ENCODE results near the gene PLEK2.

The PLEK2 gene

GRCh38 chr14:67428501-67429031, 16.6 kb upstream of the PLEK2 start:
- Histone ChIP-seq H3K4me1 (ENCODE audit: control insufficient read depth, insufficient read depth, low read length) (peaks cover 9% of the 10 kb centered on the region), H3K27me3 (ENCODE audit: control insufficient read depth in 1 of 2, insufficient read depth in 2 of 2, low read length in 2 of 2) (peaks cover 0 to 2% of the 10 kb centered on the region in 2 donors), H3K27ac (ENCODE audit: low read length) (no peak overlapping the region), H3K9me3 (ENCODE audit: control insufficient read depth in 2 of 2, low read length in 2 of 2) (no peaks in the 10 kb centered on the region), H3K9ac (ENCODE audit: low read length in 2 of 2) (no peak overlapping the region), H3K4me3 (ENCODE audit: low read length in 2 of 2) (no peak overlapping the region), H3K36me3 (ENCODE audit: control insufficient read depth in 2 of 2, insufficient read depth in 2 of 2, low read length in 2 of 2) (no peaks in the 10 kb centered on the region)

GRCh38 chr14:67426983-67427606, 15.1 kb upstream of the PLEK2 start:
- no peak overlapping the region for H3K9ac ChIP-seq (ENCODE audit: low read length in 2 of 2)

DNA sequence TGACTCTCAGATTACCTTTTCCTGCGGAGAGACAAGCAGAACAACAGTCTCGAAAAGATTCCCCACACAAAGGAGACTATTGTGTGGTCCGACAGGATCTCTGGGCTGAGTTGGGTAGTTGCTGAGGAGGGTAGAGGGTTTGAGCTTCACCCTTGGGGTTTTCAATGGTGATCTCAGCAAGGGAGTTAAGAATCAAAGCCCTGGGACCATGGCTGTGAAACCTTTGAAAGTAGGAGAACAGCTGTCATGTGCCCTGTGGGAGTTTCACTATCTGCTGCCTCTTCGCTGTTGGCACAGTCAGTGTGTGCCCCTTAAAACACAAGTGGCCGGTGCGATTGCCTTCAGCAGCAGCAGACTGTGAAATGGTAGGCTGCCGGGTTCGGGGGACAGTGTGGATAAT, 14.2 kb upstream of the PLEK2 start:
- H3K27ac ChIP-seq (ENCODE audit: low read length): no peak overlapping the region

More at GRCh38 chr14:67426983-67427606, 15.1 kb upstream of the PLEK2 start:
- Histone ChIP-seq H3K9me3 (ENCODE audit: control insufficient read depth in 2 of 2, low read length in 2 of 2) (no peaks in the 10 kb centered on the region), H3K4me1 (ENCODE audit: control insufficient read depth, insufficient read depth, low read length) (peaks cover 3% of the 10 kb centered on the region), H3K27ac (ENCODE audit: low read length) (no peak overlapping the region), H3K27me3 (ENCODE audit: control insufficient read depth in 1 of 2, insufficient read depth in 2 of 2, low read length in 2 of 2) (peaks cover 0 to 2% of the 10 kb centered on the region in 2 donors), H3K4me3 (ENCODE audit: low read length in 2 of 2) (no peak overlapping the region), H3K36me3 (ENCODE audit: control insufficient read depth in 2 of 2, insufficient read depth in 2 of 2, low read length in 2 of 2) (no peaks in the 10 kb centered on the region)

GRCh38 chr14:67425608-67426007, 13.6 kb upstream of the PLEK2 start:
- Histone ChIP-seq H3K27ac (ENCODE audit: low read length) (no peak overlapping the region), H3K9ac (ENCODE audit: low read length in 2 of 2) (no peak overlapping the region), H3K4me3 (ENCODE audit: low read length in 2 of 2) (no peak overlapping the region), H3K27me3 (ENCODE audit: control insufficient read depth in 1 of 2, insufficient read depth in 2 of 2, low read length in 2 of 2) (peaks cover 0 to 2% of the 10 kb centered on the region in 2 donors), H3K4me1 (ENCODE audit: control insufficient read depth, insufficient read depth, low read length) (no peaks in the 10 kb centered on the region), H3K36me3 (ENCODE audit: control insufficient read depth in 2 of 2, insufficient read depth in 2 of 2, low read length in 2 of 2) (no peaks in the 10 kb centered on the region), H3K9me3 (ENCODE audit: control insufficient read depth in 2 of 2, low read length in 2 of 2) (no peaks in the 10 kb centered on the region)

More for the DNA sequence above, 14.2 kb upstream of the PLEK2 start:
- Histone ChIP-seq H3K4me3 (ENCODE audit: low read length in 2 of 2) (no peak overlapping the region), H3K4me1 (ENCODE audit: control insufficient read depth, insufficient read depth, low read length) (no peaks in the 10 kb centered on the region), H3K36me3 (ENCODE audit: control insufficient read depth in 2 of 2, insufficient read depth in 2 of 2, low read length in 2 of 2) (no peaks in the 10 kb centered on the region), H3K9me3 (ENCODE audit: control insufficient read depth in 2 of 2, low read length in 2 of 2) (no peaks in the 10 kb centered on the region), H3K9ac (ENCODE audit: low read length in 2 of 2) (no peak overlapping the region), H3K27me3 (ENCODE audit: control insufficient read depth in 1 of 2, insufficient read depth in 2 of 2, low read length in 2 of 2) (peaks cover 0 to 2% of the 10 kb centered on the region in 2 donors)

DNA sequence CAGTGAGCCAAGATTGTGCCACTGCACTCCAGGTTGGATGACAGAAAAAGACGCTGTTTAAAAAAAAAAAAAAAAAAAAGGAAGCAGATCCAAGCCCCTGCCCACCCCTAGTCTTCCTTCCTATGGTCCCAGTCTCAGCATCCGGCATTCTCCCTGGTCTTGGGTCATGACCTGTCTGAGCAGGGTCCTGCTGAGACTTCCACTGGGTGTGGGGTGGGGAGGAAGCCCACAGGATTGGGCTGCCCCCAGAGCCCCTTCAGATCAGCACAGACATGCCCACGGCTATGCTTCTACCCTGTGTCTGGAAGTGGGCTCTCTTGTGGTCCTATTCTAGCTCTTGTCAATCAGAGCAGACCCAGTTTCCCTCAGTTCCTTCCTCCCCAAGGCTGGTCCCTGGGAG, 12.6 kb upstream of the PLEK2 start:
- H3K4me1 ChIP-seq (ENCODE audit: control insufficient read depth, insufficient read depth, low read length): no peaks in the 10 kb centered on the region
- no peak overlapping the region for H3K4me3 ChIP-seq (ENCODE audit: low read length in 2 of 2)
- H3K27ac ChIP-seq (ENCODE audit: low read length): no peak overlapping the region
- H3K27me3 ChIP-seq (ENCODE audit: control insufficient read depth in 1 of 2, insufficient read depth in 2 of 2, low read length in 2 of 2): peaks cover 0 to 2% of the 10 kb centered on the region in 2 donors
- no peaks in the 10 kb centered on the region for H3K36me3 ChIP-seq (ENCODE audit: control insufficient read depth in 2 of 2, insufficient read depth in 2 of 2, low read length in 2 of 2)
- H3K9ac ChIP-seq (ENCODE audit: low read length in 2 of 2): no peak overlapping the region
- H3K9me3 ChIP-seq (ENCODE audit: control insufficient read depth in 2 of 2, low read length in 2 of 2): no peaks in the 10 kb centered on the region

GRCh38 chr14:67423424-67423823, 11.5 kb upstream of the PLEK2 start:
- no peak overlapping the region for H3K9ac ChIP-seq (ENCODE audit: low read length in 2 of 2)
- H3K4me1 ChIP-seq (ENCODE audit: control insufficient read depth, insufficient read depth, low read length): no peaks in the 10 kb centered on the region
- no peaks in the 10 kb centered on the region for H3K36me3 ChIP-seq (ENCODE audit: control insufficient read depth in 2 of 2, insufficient read depth in 2 of 2, low read length in 2 of 2)
- no peak overlapping the region for H3K27ac ChIP-seq (ENCODE audit: low read length)
- H3K4me3 ChIP-seq (ENCODE audit: low read length in 2 of 2): no peak overlapping the region
- no peaks in the 10 kb centered on the region for H3K9me3 ChIP-seq (ENCODE audit: control insufficient read depth in 2 of 2, low read length in 2 of 2)
- H3K27me3 ChIP-seq (ENCODE audit: control insufficient read depth in 1 of 2, insufficient read depth in 2 of 2, low read length in 2 of 2): peaks cover 0 to 2% of the 10 kb centered on the region in 2 donors

DNA sequence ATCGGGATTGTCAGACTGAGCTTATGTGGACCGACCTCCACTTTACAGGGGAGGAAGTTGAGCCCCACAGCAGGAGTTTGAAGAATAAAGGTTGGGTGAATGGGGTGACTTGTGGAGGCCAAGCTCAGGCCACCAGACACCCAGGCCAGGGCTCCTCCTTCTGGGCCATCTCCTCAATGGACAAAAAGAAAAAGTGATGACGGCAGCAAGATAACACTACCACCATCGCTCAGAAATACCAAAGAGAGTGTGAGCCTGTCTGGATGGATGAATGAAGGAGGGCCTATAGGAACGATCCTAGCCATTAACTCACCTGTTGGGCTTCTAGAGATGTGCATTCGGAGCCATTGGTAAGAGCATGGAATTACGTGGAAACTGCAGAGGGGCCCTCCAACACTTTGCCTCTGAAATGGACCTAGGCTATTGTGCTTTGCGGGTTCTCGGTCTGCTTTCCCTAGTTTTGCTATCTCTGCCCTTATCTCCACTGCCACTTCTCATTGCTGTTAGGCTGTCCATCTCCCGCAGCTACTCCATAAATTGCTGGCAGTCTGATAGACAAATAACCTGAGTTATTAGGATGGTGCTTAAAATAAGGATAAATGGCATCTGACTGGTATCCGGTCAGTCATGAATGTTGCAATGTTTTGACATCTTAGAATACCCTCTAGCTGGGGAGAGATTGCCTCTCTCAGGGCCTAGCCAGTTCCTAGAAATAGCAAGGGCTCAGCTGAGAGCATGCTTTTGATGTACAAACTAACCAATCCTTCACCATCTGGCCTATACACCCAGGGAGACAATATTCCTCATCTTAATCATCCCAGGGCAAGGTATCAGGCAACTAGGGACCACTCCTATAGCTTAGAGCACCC, 9.6 kb upstream of the PLEK2 start:
- no peak overlapping the region for H3K4me3 ChIP-seq (ENCODE audit: low read length in 2 of 2)
- H3K4me1 ChIP-seq (ENCODE audit: control insufficient read depth, insufficient read depth, low read length): no peaks in the 10 kb centered on the region
- no peak overlapping the region for H3K9ac ChIP-seq (ENCODE audit: low read length in 2 of 2)
- H3K9me3 ChIP-seq (ENCODE audit: control insufficient read depth in 2 of 2, low read length in 2 of 2): no peaks in the 10 kb centered on the region
- H3K36me3 ChIP-seq (ENCODE audit: control insufficient read depth in 2 of 2, insufficient read depth in 2 of 2, low read length in 2 of 2): no peaks in the 10 kb centered on the region
- H3K27ac ChIP-seq (ENCODE audit: low read length): no peak overlapping the region
- peaks cover 0 to 2% of the 10 kb centered on the region in 2 donors for H3K27me3 ChIP-seq (ENCODE audit: control insufficient read depth in 1 of 2, insufficient read depth in 2 of 2, low read length in 2 of 2)

DNA sequence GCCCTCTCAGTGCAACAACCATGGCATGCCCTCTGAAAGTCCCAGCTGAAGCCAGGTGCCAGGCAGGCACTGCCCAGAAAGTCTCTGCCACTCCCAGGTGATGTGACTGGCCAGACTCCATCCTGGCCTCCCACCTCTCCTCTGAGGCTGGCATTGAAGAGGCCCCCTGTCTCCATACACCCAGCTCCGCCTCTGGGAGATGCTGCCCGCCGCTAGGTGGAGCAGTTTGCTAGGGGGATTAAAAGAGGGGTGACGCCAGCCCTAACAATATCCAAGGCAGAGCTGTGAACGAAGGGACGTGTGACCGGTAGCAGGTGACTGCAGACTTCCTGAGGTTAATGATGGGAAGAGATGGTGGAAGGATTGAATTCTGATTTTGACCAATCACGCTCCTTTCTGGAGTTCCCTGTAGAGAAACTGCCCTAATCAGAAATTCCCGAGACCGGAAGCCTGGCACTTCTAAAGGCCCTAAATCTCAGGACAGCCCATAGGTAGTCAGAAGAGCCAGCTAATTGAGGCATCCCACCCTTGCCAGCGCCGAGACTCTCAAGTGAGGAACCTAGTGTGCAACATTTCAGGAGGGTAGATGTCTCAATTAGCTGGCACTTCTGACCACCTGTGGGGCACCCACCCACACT, 8.3 kb upstream of the PLEK2 start:
- Histone ChIP-seq H3K27me3 (ENCODE audit: control insufficient read depth in 1 of 2, insufficient read depth in 2 of 2, low read length in 2 of 2) (peaks cover 0 to 3% of the 10 kb centered on the region in 2 donors), H3K4me3 (ENCODE audit: low read length in 2 of 2) (no peak overlapping the region), H3K9ac (ENCODE audit: low read length in 2 of 2) (no peak overlapping the region), H3K4me1 (ENCODE audit: control insufficient read depth, insufficient read depth, low read length) (no peaks in the 10 kb centered on the region), H3K27ac (ENCODE audit: low read length) (no peak overlapping the region), H3K36me3 (ENCODE audit: control insufficient read depth in 2 of 2, insufficient read depth in 2 of 2, low read length in 2 of 2) (no peaks in the 10 kb centered on the region), H3K9me3 (ENCODE audit: control insufficient read depth in 2 of 2, low read length in 2 of 2) (no peaks in the 10 kb centered on the region)

DNA sequence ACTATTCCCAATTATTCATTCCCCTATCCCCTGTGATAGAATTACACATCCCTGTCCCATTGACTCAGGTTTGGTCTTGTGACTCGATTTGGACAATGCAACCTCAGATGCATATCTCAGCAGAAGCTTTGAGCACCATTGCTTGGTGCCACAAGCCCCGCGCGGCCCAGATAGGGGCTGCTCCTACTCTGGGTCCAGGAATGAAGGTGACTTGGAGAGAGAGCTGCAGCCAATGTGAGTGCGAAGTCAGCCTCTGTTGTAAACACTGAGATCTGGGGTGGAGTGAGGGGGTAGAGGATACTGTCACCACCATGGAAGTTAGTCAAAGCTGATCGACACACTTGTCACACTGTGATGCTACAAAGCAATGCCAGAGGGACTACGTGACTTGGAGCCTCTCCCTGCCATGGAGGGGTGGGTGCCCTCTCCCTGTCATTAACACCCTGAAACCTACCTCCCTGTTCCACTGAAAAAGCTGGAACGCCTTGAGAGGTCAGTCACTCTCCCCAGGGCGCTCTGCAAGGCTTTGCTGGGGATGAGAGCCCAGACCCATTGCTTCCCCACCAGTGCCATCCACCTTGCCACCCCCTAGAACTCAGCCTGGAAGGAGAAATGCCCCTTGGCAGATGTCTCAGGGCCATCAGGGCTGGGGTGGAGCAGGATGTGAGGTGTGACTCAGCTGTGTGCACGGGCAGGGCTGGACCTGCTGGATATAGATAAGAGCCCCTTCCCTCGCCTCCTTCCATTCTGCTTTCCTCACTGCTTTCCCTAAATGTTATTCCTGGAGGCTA, 6.6 kb upstream of the PLEK2 start:
- H3K27ac ChIP-seq (ENCODE audit: low read length): no peak overlapping the region
- H3K9ac ChIP-seq (ENCODE audit: low read length in 2 of 2): no peak overlapping the region
- H3K4me1 ChIP-seq (ENCODE audit: control insufficient read depth, insufficient read depth, low read length): no peaks in the 10 kb centered on the region
- H3K36me3 ChIP-seq (ENCODE audit: control insufficient read depth in 2 of 2, insufficient read depth in 2 of 2, low read length in 2 of 2): no peaks in the 10 kb centered on the region
- H3K4me3 ChIP-seq (ENCODE audit: low read length in 2 of 2): no peak overlapping the region
- peaks cover 1 to 6% of the 10 kb centered on the region in 2 donors for H3K27me3 ChIP-seq (ENCODE audit: control insufficient read depth in 1 of 2, insufficient read depth in 2 of 2, low read length in 2 of 2)
- H3K9me3 ChIP-seq (ENCODE audit: control insufficient read depth in 2 of 2, low read length in 2 of 2): no peaks in the 10 kb centered on the region

DNA sequence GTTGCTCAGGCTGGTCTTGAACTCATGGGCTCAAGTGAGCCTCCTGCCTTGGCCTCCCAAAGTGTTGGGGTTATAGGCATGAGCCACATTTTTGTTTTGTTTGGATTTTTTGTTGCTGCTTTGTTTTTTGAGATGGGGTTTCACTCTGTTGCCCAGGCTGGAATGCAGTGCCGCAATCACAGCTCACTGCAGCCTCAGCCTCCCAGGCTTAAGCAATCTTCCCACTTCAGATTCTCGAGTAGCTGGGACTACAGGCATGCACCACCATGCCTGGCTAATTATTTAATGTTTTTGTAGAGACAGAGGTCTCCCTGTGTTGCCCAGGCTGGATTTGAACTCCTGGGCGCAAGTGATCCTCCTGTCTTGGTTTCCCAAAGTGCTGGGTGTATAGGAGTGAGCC, 5.7 kb upstream of the PLEK2 start:
- Histone ChIP-seq H3K27ac (ENCODE audit: low read length) (no peak overlapping the region), H3K9ac (ENCODE audit: low read length in 2 of 2) (no peak overlapping the region), H3K27me3 (ENCODE audit: control insufficient read depth in 1 of 2, insufficient read depth in 2 of 2, low read length in 2 of 2) (peaks cover 5 to 8% of the 10 kb centered on the region in 2 donors), H3K4me1 (ENCODE audit: control insufficient read depth, insufficient read depth, low read length) (no peaks in the 10 kb centered on the region), H3K9me3 (ENCODE audit: control insufficient read depth in 2 of 2, low read length in 2 of 2) (no peaks in the 10 kb centered on the region), H3K4me3 (ENCODE audit: low read length in 2 of 2) (no peak overlapping the region), H3K36me3 (ENCODE audit: control insufficient read depth in 2 of 2, insufficient read depth in 2 of 2, low read length in 2 of 2) (no peaks in the 10 kb centered on the region)

All from stomach smooth muscle (tissue), 2 donors.